GM23248 (cell line): ENCODE measurements around the gene PRKCE.

ENCODE experiments used
- EZH2 ChIP-seq: fragments of 200-600 bp; sonication (generic); IDR thresholded peaks from 2 replicates; pipeline ENCODE4 v1.6.1; 2018; ENCODE audit warnings: antibody characterized with exemption, mild to moderate bottlenecking; ENCODE audit not compliant: insufficient read depth, poor library complexity, severe bottlenecking
- EZH2phosphoT487 ChIP-seq: fragments of 200-600 bp; sonication (generic); IDR thresholded peaks from 2 replicates; pipeline ENCODE4 v1.6.1; 2018; ENCODE audit warnings: antibody characterized with exemption, moderate library complexity, mild to moderate bottlenecking, low read depth; ENCODE audit not compliant: insufficient read depth

DNA sequence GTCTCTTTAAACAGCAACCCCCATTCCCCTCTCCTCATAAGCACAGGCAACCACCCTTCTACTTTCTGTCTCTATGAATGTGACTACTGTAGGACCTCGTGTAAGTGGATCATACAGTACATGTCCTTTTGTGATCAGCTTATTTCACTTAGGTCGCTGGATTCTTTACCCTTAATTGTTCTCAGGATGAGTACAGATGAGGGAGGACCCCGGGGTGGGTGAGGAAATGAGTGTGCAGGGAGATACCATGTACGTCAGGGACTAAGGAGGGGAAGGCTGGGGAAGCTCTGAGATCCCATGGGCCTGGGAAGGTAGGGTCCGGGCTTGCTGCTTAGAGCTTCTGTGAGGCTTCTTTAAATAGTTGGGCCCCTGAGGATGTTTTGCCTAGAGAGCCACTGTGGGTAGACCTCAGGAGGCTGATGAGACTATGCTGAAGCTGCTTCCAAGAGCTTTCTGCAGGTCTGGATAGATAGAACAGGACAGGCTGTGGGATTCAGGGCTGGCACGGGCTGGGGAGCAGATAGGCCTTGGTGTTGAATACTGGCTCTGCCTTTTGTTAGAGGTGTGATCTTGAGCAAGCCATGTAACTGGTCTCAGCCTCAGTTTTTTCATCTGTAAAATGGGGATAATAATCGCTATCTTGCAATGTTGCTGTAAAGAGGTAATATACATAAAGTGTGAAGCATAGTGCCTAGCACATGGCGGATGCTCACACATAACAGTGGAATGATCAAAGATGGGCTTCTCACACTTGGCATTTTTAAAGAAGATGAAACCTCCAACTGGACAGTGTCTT lies 155.3 kb downstream of the PRKCE start:
- TF ChIP-seq EZH2: no peak
- no peak for TF ChIP-seq EZH2phosphoT487
